ENCODE measurements around the gene ABCF3.

Gene ABCF3

GRCh38 chr3:184230603-184231528, 44.9 kb downstream of the ABCF3 start:
- no peak for DNase-seq (ENCODE audit: low read depth in 3 of 3)

GRCh38 chr3:184231671-184232070, 45.7 kb downstream of the ABCF3 start:
- no peak for DNase-seq (ENCODE audit: low read depth in 3 of 3)

- no peak for DNase-seq (ENCODE audit: low read depth in 3 of 3)
Measured at GRCh38 chr3:184233127-184233843, 47.3 kb downstream of the ABCF3 start.

- DNase-seq (ENCODE audit: low read depth in 3 of 3): no peak
Measured at GRCh38 chr3:184234224-184234623, 48.2 kb downstream of the ABCF3 start.

- no peak for DNase-seq (ENCODE audit: low read depth in 3 of 3)
Measured at GRCh38 chr3:184234671-184235380, 48.8 kb downstream of the ABCF3 start.

- DNase-seq (ENCODE audit: low read depth in 3 of 3): no peak
Measured at GRCh38 chr3:184235381-184236032, 49.5 kb downstream of the ABCF3 start.

GRCh38 chr3:184236033-184236410, 50.0 kb downstream of the ABCF3 start:
- no peak for DNase-seq (ENCODE audit: low read depth in 3 of 3)

- DNase-seq (ENCODE audit: low read depth in 3 of 3): no peak
Measured at GRCh38 chr3:184236636-184237035, 50.6 kb downstream of the ABCF3 start.

- DNase-seq (ENCODE audit: low read depth in 3 of 3): no peak
Measured at GRCh38 chr3:184237211-184237610, 51.2 kb downstream of the ABCF3 start.

GRCh38 chr3:184237807-184238206, 51.8 kb downstream of the ABCF3 start:
- no peak for DNase-seq (ENCODE audit: low read depth in 3 of 3)

- DNase-seq (ENCODE audit: low read depth in 3 of 3): no peak
Measured at GRCh38 chr3:184238246-184238818, 52.3 kb downstream of the ABCF3 start.

GRCh38 chr3:184239221-184239620, 53.2 kb downstream of the ABCF3 start:
- DNase-seq (ENCODE audit: low read depth in 3 of 3): no peak

- DNase-seq (ENCODE audit: low read depth in 3 of 3): no peak
Measured at GRCh38 chr3:184239708-184240107, 53.7 kb downstream of the ABCF3 start.

GRCh38 chr3:184240384-184241140, 54.6 kb downstream of the ABCF3 start:
- no peak for DNase-seq (ENCODE audit: low read depth in 3 of 3)

- no peak for DNase-seq (ENCODE audit: low read depth in 3 of 3)
Measured at GRCh38 chr3:184241141-184241446, 55.1 kb downstream of the ABCF3 start.

GRCh38 chr3:184241447-184242296, 55.7 kb downstream of the ABCF3 start:
- DNase-seq (ENCODE audit: low read depth in 3 of 3): no peak

GRCh38 chr3:184242297-184242685, 56.3 kb downstream of the ABCF3 start:
- no peak for DNase-seq (ENCODE audit: low read depth in 3 of 3)
